Mesendoderm (in vitro differentiated cells): ENCODE measurements around the gene EFCAB7. TPM values are rescaled to one million over a fixed set of nuclear protein-coding genes. Genes with fewer than 3 reads are reported as not detected.

Source experiments
- DNase-seq: peaks from one replicate; pipeline ENCODE4 v3.0.0; 2013
- H2AK5ac ChIP-seq: 2 replicates; pipeline ENCODE4 v1.6.1; 2013; ENCODE audit warnings: low read length, inconsistent platforms
- H2BK120ac ChIP-seq: 2 replicates; pipeline ENCODE4 v1.6.1; 2013; ENCODE audit warnings: low read depth, mild to moderate bottlenecking, low read length, moderate library complexity, mixed read lengths
- H2BK15ac ChIP-seq: replicated peaks from 2 replicates; pipeline ENCODE4 v1.6.1; 2013; ENCODE audit warnings: low read depth, mild to moderate bottlenecking, moderate library complexity
- H2BK5ac ChIP-seq: 2 replicates; pipeline ENCODE4 v1.6.1; 2013; ENCODE audit warnings: low read length, inconsistent platforms
- H3K18ac ChIP-seq: 2 replicates; pipeline ENCODE4 v1.6.1; 2013; ENCODE audit warnings: mild to moderate bottlenecking, low read length, mixed read lengths
- H3K23ac ChIP-seq: one replicate; pipeline ENCODE4 v1.6.1; 2013; ENCODE audit warnings: low read length
- H3K27ac ChIP-seq: 2 replicates; pipeline ENCODE4 v1.5.1; 2013; ENCODE audit warnings: low read depth, mild to moderate bottlenecking, inconsistent platforms, low read length, moderate library complexity
- H3K27me3 ChIP-seq: 2 replicates; pipeline ENCODE4 v1.6.1; 2013; ENCODE audit warnings: low read length, control low read depth, mild to moderate bottlenecking, inconsistent platforms; ENCODE audit not compliant: insufficient read depth, poor library complexity
- H3K36me3 ChIP-seq: 2 replicates; pipeline ENCODE4 v1.6.1; 2013; ENCODE audit warnings: low read length, inconsistent platforms; ENCODE audit not compliant: control insufficient read depth, insufficient read depth
- H3K4ac ChIP-seq: one replicate; pipeline ENCODE4 v1.6.1; 2013; ENCODE audit warnings: low read depth, mild to moderate bottlenecking, low read length, moderate library complexity
- H3K4me1 ChIP-seq: 2 replicates; pipeline ENCODE4 v1.6.1; 2013; ENCODE audit warnings: low read depth, low read length, inconsistent platforms; ENCODE audit not compliant: control insufficient read depth
- H3K4me2 ChIP-seq: 2 replicates; pipeline ENCODE4 v1.6.1; 2013; ENCODE audit warnings: low read length
- H3K4me3 ChIP-seq: 2 replicates; pipeline ENCODE4 v1.5.1; 2013; ENCODE audit warnings: mild to moderate bottlenecking, low read length
- H3K56ac ChIP-seq: one replicate; pipeline ENCODE4 v1.6.1; 2013; ENCODE audit warnings: low read length
- H3K79me1 ChIP-seq: 2 replicates; pipeline ENCODE4 v1.6.1; 2013; ENCODE audit warnings: low read length, inconsistent platforms
- H3K79me2 ChIP-seq: 2 replicates; pipeline ENCODE4 v1.6.1; 2013; ENCODE audit warnings: mild to moderate bottlenecking, low read length; ENCODE audit not compliant: control insufficient read depth, insufficient read depth
- H3K9ac ChIP-seq: 2 replicates; pipeline ENCODE4 v1.6.1; 2013; ENCODE audit warnings: low read length, inconsistent platforms
- H4K5ac ChIP-seq: one replicate; pipeline ENCODE4 v1.6.1; 2013; ENCODE audit warnings: low read length
- H4K8ac ChIP-seq: one replicate; pipeline ENCODE4 v1.6.1; 2013; ENCODE audit warnings: low read depth, mild to moderate bottlenecking, control low read depth, low read length, moderate library complexity
- WGBS: extraction: QIAGEN DNeasy Blood & Tissue Kit; methylation state at CpG from one replicate; pipeline ENCODE4 v1.1.7; 2013; ENCODE audit warnings: low lambda C conversion rate, missing lambda C conversion rate; ENCODE audit not compliant: insufficient coverage; ENCODE audit errors: extremely low coverage; 5-methylcytosine and 5-hydroxymethylcytosine counted together
- polyA plus RNA-seq, 2 experiments: library from polyadenylated mRNA; stranded (reverse); fragments of 200-250 nt; gene quantifications; one replicate each; pipeline ENCODE4 v1.2.3, GENCODE V29; 2013

EFCAB7 gene, protein sequence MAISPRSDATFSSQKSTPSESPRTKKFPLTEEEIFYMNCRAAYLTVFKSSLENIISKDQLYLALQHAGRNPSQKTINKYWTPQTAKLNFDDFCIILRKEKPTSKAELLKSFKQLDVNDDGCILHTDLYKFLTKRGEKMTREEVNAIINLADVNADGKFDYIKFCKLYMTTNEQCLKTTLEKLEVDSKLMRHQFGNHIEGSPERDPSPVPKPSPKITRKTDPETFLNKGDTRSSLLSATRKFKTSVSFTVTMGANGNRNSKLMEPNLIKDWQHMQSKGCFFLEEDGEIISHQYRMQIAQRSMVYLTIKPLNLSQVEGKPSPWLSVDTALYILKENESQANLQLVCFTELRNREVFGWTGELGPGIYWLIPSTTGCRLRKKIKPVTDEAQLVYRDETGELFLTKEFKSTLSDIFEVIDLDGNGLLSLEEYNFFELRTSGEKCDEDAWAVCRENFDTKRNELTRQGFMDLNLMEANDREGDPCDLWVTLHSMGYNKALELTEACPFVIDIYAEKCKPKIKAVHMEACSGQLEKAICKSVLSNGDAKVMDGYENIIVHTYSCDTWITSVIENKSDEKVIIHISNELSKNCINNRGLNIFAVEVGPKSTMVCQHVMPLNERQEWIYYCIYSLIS
- polyA plus RNA-seq (2013, experiment 1 of 2), result 3.6 TPM
- polyA plus RNA-seq (2013, experiment 2 of 2), result 3.3 TPM

DNA sequence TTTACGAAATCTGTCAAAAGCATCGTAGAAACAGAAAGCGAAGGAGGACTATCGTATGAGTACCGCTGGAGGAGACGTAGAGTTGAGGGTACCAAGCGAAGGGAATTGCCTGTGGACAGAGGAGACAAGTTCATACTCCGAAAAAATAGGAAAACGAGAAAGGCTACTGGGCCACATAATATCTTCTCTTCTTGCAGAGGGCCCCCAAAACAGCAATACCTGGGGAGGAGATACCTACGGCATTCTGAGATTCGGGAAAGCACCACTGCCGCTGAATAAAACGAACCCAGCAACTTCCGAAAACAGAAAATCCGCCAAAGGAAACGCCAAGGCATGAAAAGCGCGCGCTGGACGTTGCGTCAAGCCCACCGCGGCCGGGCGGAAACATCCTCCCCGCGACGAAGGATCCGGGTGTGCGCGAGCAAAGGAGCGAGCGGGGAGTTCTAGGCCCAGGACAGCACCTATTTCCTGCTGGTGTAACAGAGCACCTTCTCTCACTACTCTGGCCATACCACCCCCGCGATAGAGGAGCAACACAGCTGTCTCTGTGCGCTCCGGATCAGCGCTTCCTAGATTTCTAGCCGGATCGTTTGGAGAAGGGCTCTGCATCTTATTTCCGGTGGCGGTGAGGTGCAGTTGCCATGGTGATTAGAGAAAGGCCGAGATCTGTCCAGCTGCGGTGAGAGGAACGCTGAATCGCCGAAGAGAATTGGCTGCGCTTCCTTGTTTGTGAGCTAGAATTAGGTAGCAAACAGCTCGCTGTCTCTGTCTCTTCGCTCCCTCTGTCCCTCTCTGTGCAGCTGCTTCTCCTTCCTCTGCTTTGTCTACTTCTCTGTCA lies at the start of gene EFCAB7, which contains the start of gene ITGB3BP:
EFCAB7 (plus strand) TSS at position 635 of the 838 bp plus-strand sequence. CDS start 2,048 bp downstream, outside the sequence.
ITGB3BP (minus strand) TSS at position 335 of the 838 bp plus-strand sequence; CDS start at position 243, 92 bp downstream.
- H3K79me2 ChIP-seq, result no peaks in the 10 kb centered on the region
- H4K5ac ChIP-seq, result no peak within 1 kb of the TSS
- no CpG with 5 or more reads among the region's 50 CpGs for WGBS
- no peak within 1 kb of the TSS for H2BK5ac ChIP-seq
- no peak within 1 kb of the TSS for H2BK15ac ChIP-seq
- H3K27ac ChIP-seq, result peak within 1 kb of the TSS; percentile 91
- H3K79me1 ChIP-seq, result peaks cover 2% of the 10 kb centered on the region
- no peaks in the 10 kb centered on the region for H3K36me3 ChIP-seq
- no peak within 1 kb of the TSS for H3K23ac ChIP-seq
- H3K4ac ChIP-seq, result peak within 1 kb of the TSS; percentile 9
- H4K8ac ChIP-seq, result peak within 1 kb of the TSS; percentile 65
- H3K4me2 ChIP-seq, result peak within 1 kb of the TSS; percentile 90
- H3K4me3 ChIP-seq, result peak within 1 kb of the TSS; percentile 83
- peak within 1 kb of the TSS; percentile 54 for H3K18ac ChIP-seq
- H3K9ac ChIP-seq, result peak within 1 kb of the TSS; percentile 83
- peak; percentile 99 for DNase-seq
- peaks cover 2% of the 10 kb centered on the region for H3K4me1 ChIP-seq
- no peak within 1 kb of the TSS for H2BK120ac ChIP-seq
- peak within 1 kb of the TSS; percentile 87 for H3K56ac ChIP-seq
- no peaks in the 10 kb centered on the region for H3K27me3 ChIP-seq
- H2AK5ac ChIP-seq, result no peak within 1 kb of the TSS

DNA sequence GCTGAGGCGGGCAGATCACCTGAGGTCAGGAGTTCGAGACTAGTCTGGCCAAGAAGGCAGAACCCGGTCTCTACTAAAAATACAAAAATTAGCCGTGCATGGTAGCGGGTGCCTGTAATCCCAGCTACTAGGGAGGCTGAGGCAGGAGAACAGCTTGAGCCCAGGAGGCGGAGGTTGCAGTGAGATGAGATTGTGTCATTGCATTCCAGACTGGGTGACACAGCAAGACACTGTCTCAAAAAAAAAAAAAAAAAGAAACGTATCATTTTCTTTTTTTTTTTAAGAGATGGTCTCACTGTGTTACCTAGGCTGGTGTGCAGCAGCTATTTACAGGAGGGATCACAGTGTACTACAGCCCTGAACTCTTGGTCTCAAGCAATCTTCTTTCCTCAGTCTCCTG lies 47.6 kb upstream of the EFCAB7 start:
- H3K79me1 ChIP-seq, result no peaks in the 10 kb centered on the region
- H3K23ac ChIP-seq, result no peak overlapping the region
- H3K56ac ChIP-seq, result no peak overlapping the region
- no peak overlapping the region for H2BK5ac ChIP-seq
- no peaks in the 10 kb centered on the region for H3K27me3 ChIP-seq
- H3K18ac ChIP-seq, result no peak overlapping the region
- no CpG with 5 or more reads among the region's 7 CpGs for WGBS
- H2AK5ac ChIP-seq, result no peak overlapping the region
- H3K36me3 ChIP-seq, result no peaks in the 10 kb centered on the region
- no peak overlapping the region for H2BK120ac ChIP-seq
- H3K9ac ChIP-seq, result no peak overlapping the region
- H2BK15ac ChIP-seq, result no peak overlapping the region
- H3K4me3 ChIP-seq, result no peak overlapping the region
- no peak overlapping the region for H3K4me2 ChIP-seq
- no peak overlapping the region for H4K8ac ChIP-seq
- no peak overlapping the region for H3K27ac ChIP-seq
- peak; percentile 29 for DNase-seq
- no peaks in the 10 kb centered on the region for H3K79me2 ChIP-seq
- H4K5ac ChIP-seq, result no peak overlapping the region
- H3K4ac ChIP-seq, result no peak overlapping the region
- no peaks in the 10 kb centered on the region for H3K4me1 ChIP-seq

DNA sequence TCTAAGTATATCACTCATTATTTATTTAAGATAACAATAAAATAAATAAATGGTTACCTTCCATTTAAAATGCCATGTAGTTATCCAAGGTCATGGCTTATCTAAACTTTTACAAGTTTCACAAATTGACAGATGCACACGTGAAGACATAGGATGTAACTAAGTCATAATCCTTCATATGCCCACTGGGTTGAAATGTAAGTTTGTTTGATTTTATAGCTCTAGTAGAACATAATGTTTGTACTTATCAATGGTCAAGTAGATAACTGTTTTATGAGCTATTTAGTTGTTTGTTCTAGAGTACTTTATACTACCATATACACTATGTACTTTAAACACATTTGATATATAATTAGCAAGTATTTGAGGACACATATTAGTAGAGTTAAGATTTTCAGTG lies 43.3 kb upstream of the EFCAB7 start:
- no peak overlapping the region for H3K4me3 ChIP-seq
- H2BK5ac ChIP-seq, result no peak overlapping the region
- H4K5ac ChIP-seq, result no peak overlapping the region
- H3K4me2 ChIP-seq, result no peak overlapping the region
- no peaks in the 10 kb centered on the region for H3K4me1 ChIP-seq
- H3K9ac ChIP-seq, result no peak overlapping the region
- H3K18ac ChIP-seq, result no peak overlapping the region
- no CpG with 5 or more reads among the region's 1 CpG for WGBS
- H3K79me2 ChIP-seq, result no peaks in the 10 kb centered on the region
- no peak overlapping the region for H3K23ac ChIP-seq
- no peak overlapping the region for H2BK15ac ChIP-seq
- H4K8ac ChIP-seq, result no peak overlapping the region
- no peaks in the 10 kb centered on the region for H3K36me3 ChIP-seq
- H2BK120ac ChIP-seq, result no peak overlapping the region
- no peak for DNase-seq
- no peak overlapping the region for H3K56ac ChIP-seq
- no peak overlapping the region for H3K27ac ChIP-seq
- H3K4ac ChIP-seq, result no peak overlapping the region
- H3K27me3 ChIP-seq, result no peaks in the 10 kb centered on the region
- H3K79me1 ChIP-seq, result no peaks in the 10 kb centered on the region
- H2AK5ac ChIP-seq, result no peak overlapping the region

DNA sequence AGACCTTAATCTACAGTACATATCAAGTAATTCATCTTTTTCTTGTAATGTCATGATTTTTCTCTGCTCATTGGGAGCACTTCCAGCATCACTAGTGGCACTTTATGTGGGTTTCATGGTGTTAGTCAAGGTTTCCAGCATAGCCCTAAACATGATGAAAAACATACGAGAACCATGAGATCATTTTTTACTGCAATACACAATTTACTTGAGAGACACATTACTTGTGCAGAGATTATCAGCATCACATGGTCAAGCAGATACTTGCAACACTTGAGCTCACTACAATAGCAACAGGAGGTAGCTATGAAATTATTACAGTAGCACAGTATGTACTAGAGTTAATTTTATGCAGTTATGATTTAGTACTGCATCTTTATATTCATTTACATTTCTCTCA lies 36.7 kb upstream of the EFCAB7 start:
- H3K9ac ChIP-seq, result no peak overlapping the region
- H3K79me1 ChIP-seq, result no peaks in the 10 kb centered on the region
- no peak overlapping the region for H4K5ac ChIP-seq
- no peak overlapping the region for H3K4ac ChIP-seq
- no peak overlapping the region for H3K18ac ChIP-seq
- no peak overlapping the region for H3K56ac ChIP-seq
- H3K4me2 ChIP-seq, result no peak overlapping the region
- no peaks in the 10 kb centered on the region for H3K36me3 ChIP-seq
- no CpG with 5 or more reads among the region's 1 CpG for WGBS
- H3K23ac ChIP-seq, result no peak overlapping the region
- H3K27me3 ChIP-seq, result no peaks in the 10 kb centered on the region
- H2BK15ac ChIP-seq, result no peak overlapping the region
- no peak overlapping the region for H3K4me3 ChIP-seq
- H2AK5ac ChIP-seq, result no peak overlapping the region
- DNase-seq, result peak; percentile 30
- H3K79me2 ChIP-seq, result no peaks in the 10 kb centered on the region
- no peak overlapping the region for H2BK120ac ChIP-seq
- H4K8ac ChIP-seq, result no peak overlapping the region
- H2BK5ac ChIP-seq, result no peak overlapping the region
- H3K4me1 ChIP-seq, result no peaks in the 10 kb centered on the region
- no peak overlapping the region for H3K27ac ChIP-seq

DNA sequence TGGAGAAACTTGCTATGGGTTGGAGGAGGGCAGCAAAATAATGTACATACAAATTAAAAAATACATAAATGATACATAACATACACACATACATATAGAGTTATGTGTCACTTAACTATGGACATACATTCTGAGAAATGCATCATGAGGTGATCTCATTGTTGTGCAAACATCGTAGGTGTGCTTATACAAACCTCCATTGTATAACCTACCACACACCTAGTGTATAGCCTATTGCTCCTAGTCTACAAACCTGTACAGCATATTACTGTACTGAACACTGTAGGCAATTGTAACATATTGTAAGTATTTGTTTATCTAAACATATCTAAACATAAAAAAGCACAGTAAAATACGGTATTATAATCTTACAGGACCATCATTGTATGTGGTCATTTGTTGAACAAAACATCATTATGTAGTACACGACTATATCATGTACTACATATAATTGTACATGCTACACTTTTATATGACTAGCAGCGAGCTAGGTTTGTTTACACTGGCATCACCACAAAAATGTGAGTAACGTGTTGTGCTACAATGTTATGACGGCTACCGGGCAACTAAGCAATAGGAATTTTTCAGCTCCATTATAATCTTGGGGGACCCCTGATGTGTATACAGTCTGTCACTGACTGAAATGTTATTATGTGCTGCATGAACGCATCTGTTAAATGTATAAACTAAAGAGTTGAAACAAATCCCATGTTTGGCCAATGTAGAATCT lies 35.8 kb upstream of the EFCAB7 start:
- H3K27me3 ChIP-seq, result no peaks in the 10 kb centered on the region
- no peak overlapping the region for H3K27ac ChIP-seq
- no peaks in the 10 kb centered on the region for H3K79me2 ChIP-seq
- no peaks in the 10 kb centered on the region for H3K36me3 ChIP-seq
- WGBS, result no CpG with 5 or more reads among the region's 8 CpGs
- H2BK120ac ChIP-seq, result no peak overlapping the region
- H3K4ac ChIP-seq, result no peak overlapping the region
- no peak overlapping the region for H2BK15ac ChIP-seq
- H3K4me3 ChIP-seq, result no peak overlapping the region
- no peaks in the 10 kb centered on the region for H3K4me1 ChIP-seq
- H3K4me2 ChIP-seq, result no peak overlapping the region
- no peak overlapping the region for H3K23ac ChIP-seq
- H2BK5ac ChIP-seq, result no peak overlapping the region
- no peak overlapping the region for H4K8ac ChIP-seq
- no peaks in the 10 kb centered on the region for H3K79me1 ChIP-seq
- H3K9ac ChIP-seq, result no peak overlapping the region
- no peak overlapping the region for H3K56ac ChIP-seq
- H4K5ac ChIP-seq, result no peak overlapping the region
- DNase-seq, result no peak
- H2AK5ac ChIP-seq, result no peak overlapping the region
- H3K18ac ChIP-seq, result no peak overlapping the region
